Keratinocyte (primary cell): ENCODE measurements around the gene ADAT1.

Experiments used
- CTCF ChIP-seq, 3 experiments: IDR thresholded peaks in 1 of 3; conservative IDR thresholded peaks in 1 of 3; optimal IDR thresholded peaks in 1 of 3; 2 replicates in 2 of 3; 3 replicates in 1 of 3; pipeline versions ENCODE3 to v1.5.1; 2011; ENCODE audit warnings: low read length in 3 of 3, mild to moderate bottlenecking in 3 of 3, moderate library complexity in 2 of 3, control low read depth in 1 of 3, inconsistent platforms in 1 of 3; ENCODE audit not compliant: insufficient read depth in 2 of 3; ENCODE audit errors: extremely low read depth in 1 of 3
- EZH2 ChIP-seq: IDR thresholded peaks from one replicate; pipeline ENCODE4 v1.6.1; 2012; ENCODE audit warnings: inconsistent platforms, mild to moderate bottlenecking, low read length, moderate library complexity

- TF ChIP-seq CTCF (optimal IDR thresholded peaks at IDR 0.05 in 1 of 3, IDR thresholded peaks at IDR 0.05 in 1 of 3, conservative IDR thresholded peaks at IDR 0.05 in 1 of 3; ENCODE audit: extremely low read depth in 1 of 3, insufficient read depth in 2 of 3, low read length in 3 of 3) (no peak), EZH2 (no peak)
Measured at GRCh38 chr16:75622761-75623605, at the start of gene ADAT1.
